CD14-positive monocyte (primary cell): ENCODE data around the gene SERPINB1. TPM values are rescaled to one million over a fixed set of nuclear protein-coding genes. Genes with fewer than 3 reads are reported as not detected.

Experiments
- DNase-seq, 3 donors: peaks; one replicate each; pipeline ENCODE4 v3.0.0-alpha.2; 2011 to 2022
- H2AFZ ChIP-seq: 2 replicates; pipeline ENCODE4 v1.6.0; 2012; ENCODE audit warnings: mild to moderate bottlenecking, low read depth, low read length, inconsistent platforms; ENCODE audit not compliant: insufficient read depth, poor library complexity, severe bottlenecking
- H3K27ac ChIP-seq, 2 donors: 1 replicate in 1 of 2; 2 replicates in 1 of 2; pipeline ENCODE4 v1.5.1; 2012 to 2013; ENCODE audit warnings: low read length in 2 of 2, control low read depth in 1 of 2, inconsistent platforms in 1 of 2, low read depth in 1 of 2, mild to moderate bottlenecking in 1 of 2
- H3K27me3 ChIP-seq, 2 donors: one replicate each; pipeline versions ENCODE4 v1.6.0 to v1.6.1; 2011 to 2013; ENCODE audit warnings: low read length in 2 of 2; ENCODE audit not compliant: control insufficient read depth in 2 of 2, insufficient read depth in 2 of 2
- H3K36me3 ChIP-seq, 2 donors: replicated peaks in 1 of 2; 1 replicate in 1 of 2; 2 replicates in 1 of 2; pipeline versions ENCODE4 v1.5.1 to v1.6.1; 2012 to 2013; ENCODE audit warnings: low read length in 2 of 2, control low read depth in 1 of 2, inconsistent platforms in 1 of 2, mild to moderate bottlenecking in 1 of 2; ENCODE audit not compliant: insufficient read depth in 2 of 2, control insufficient read depth in 1 of 2
- H3K4me1 ChIP-seq, 2 donors: 1 replicate in 1 of 2; 2 replicates in 1 of 2; pipeline versions ENCODE4 v1.5.1 to v1.6.1; 2012 to 2013; ENCODE audit warnings: low read length in 2 of 2, control low read depth in 1 of 2, inconsistent platforms in 1 of 2, mild to moderate bottlenecking in 1 of 2, moderate library complexity in 1 of 2; ENCODE audit not compliant: insufficient read depth in 2 of 2, control insufficient read depth in 1 of 2
- H3K4me2 ChIP-seq: replicated peaks from 2 replicates; pipeline ENCODE3; 2012; ENCODE audit warnings: low read length, moderate library complexity, mild to moderate bottlenecking; ENCODE audit not compliant: poor library complexity, severe bottlenecking; ENCODE audit errors: extremely low read depth
- H3K4me3 ChIP-seq, 3 experiments: fragments of 200-600 bp in 1 of 3; sonication (generic) in 1 of 3; replicated peaks in 1 of 3; 1 replicate in 2 of 3; 2 replicates in 1 of 3; pipeline ENCODE4 v1.5.1; 2011 to 2013; ENCODE audit warnings: low read length in 3 of 3, mild to moderate bottlenecking in 3 of 3, control low read depth in 2 of 3, low read depth in 2 of 3, inconsistent platforms in 1 of 3, moderate library complexity in 1 of 3
- H3K79me2 ChIP-seq: 2 replicates; pipeline ENCODE4 v1.6.0; 2012; ENCODE audit warnings: mild to moderate bottlenecking, control low read depth, inconsistent platforms, low read length, moderate library complexity; ENCODE audit not compliant: insufficient read depth
- H3K9ac ChIP-seq: 2 replicates; pipeline ENCODE4 v1.6.0; 2017; ENCODE audit warnings: low read length, mild to moderate bottlenecking; ENCODE audit not compliant: insufficient read depth, poor library complexity, severe bottlenecking
- H3K9me3 ChIP-seq, 2 donors: replicated peaks in 1 of 2; 1 replicate in 1 of 2; 2 replicates in 1 of 2; pipeline versions ENCODE4 v1.5.1 to v1.6.1; 2012 to 2013; ENCODE audit warnings: low read length in 2 of 2, control low read depth in 1 of 2; ENCODE audit not compliant: control insufficient read depth in 1 of 2, insufficient read depth in 1 of 2
- H4K20me1 ChIP-seq: 2 replicates; pipeline ENCODE4 v1.6.0; 2012; ENCODE audit warnings: mild to moderate bottlenecking, low read length, control low read depth, moderate library complexity; ENCODE audit not compliant: insufficient read depth
- H3K27ac Mint-ChIP-seq, 7 donors: one replicate each; pipeline ENCODE4 v1.8.0; 2020; ENCODE audit warnings: mild to moderate bottlenecking in 7 of 7, mixed read lengths in 7 of 7, moderate library complexity in 6 of 7, inconsistent platforms in 2 of 7
- H3K27me3 Mint-ChIP-seq, 3 donors: one replicate each; pipeline ENCODE4 v1.8.0; 2021 to 2022; ENCODE audit warnings: low read depth in 3 of 3, mild to moderate bottlenecking in 3 of 3, mixed read lengths in 3 of 3, moderate library complexity in 3 of 3, inconsistent platforms in 1 of 3
- H3K36me3 Mint-ChIP-seq, 2 donors: one replicate each; pipeline ENCODE4 v1.8.0; 2020; ENCODE audit warnings: mixed read lengths in 2 of 2, inconsistent platforms in 1 of 2, mild to moderate bottlenecking in 1 of 2
- H3K4me1 Mint-ChIP-seq: one replicate; pipeline ENCODE4 v1.8.0; 2020; ENCODE audit warnings: mild to moderate bottlenecking, mixed read lengths
- H3K4me3 Mint-ChIP-seq, 2 donors: one replicate each; pipeline ENCODE4 v1.8.0; 2020; ENCODE audit warnings: mild to moderate bottlenecking in 2 of 2, mixed read lengths in 2 of 2, moderate library complexity in 1 of 2
- H3K9me3 Mint-ChIP-seq, 7 donors: one replicate each; pipeline ENCODE4 v1.8.0; 2020 to 2022; ENCODE audit warnings: mixed read lengths in 7 of 7, mild to moderate bottlenecking in 6 of 7, moderate library complexity in 6 of 7, inconsistent platforms in 2 of 7
- CTCF ChIP-seq: fragments of 200-600 bp; IDR thresholded peaks from one replicate; pipeline ENCODE4 v1.8.0; 2022; ENCODE audit warnings: antibody characterized with exemption, mild to moderate bottlenecking
- WGBS: methylation state at CpG from one replicate; pipeline ENCODE4 v1.1.5; 2013; ENCODE audit warnings: missing lambda C conversion rate; ENCODE audit not compliant: insufficient coverage; 5-methylcytosine and 5-hydroxymethylcytosine counted together
- intact Hi-C, 2 donors: fragments of 100-400 bp; cut with micrococcal nuclease; formaldehyde crosslinking; loops; one replicate each; pipeline versions ENCODE4 v1.15.0 to v1.15.1; 2023
- polyA plus RNA-seq, 3 donors: library from polyadenylated mRNA; depleted of rRNA in 1 of 3; unstranded in 2 of 3; stranded (reverse) in 1 of 3; fragments of 300-500 nt in 2 of 3; fragments of >200 nt in 1 of 3; fragmentation: Illumina TruSeq in 2 of 3; gene quantifications; 1 replicate in 2 of 3; 2 replicates in 1 of 3; pipeline ENCODE4 v1.2.3, GENCODE V29; 2012 to 2021

SERPINB1 gene
- polyA plus RNA-seq, 3 donors = 126 to 307 (median 306) TPM

- H3K4me1 ChIP-seq = peaks cover 10 to 40% of the 10 kb centered on the region in 2 donors
- H3K9ac ChIP-seq = no peak overlapping the region
- H4K20me1 ChIP-seq = peaks cover 4% of the 10 kb centered on the region
- peak; percentile 45 to 83 (median 75) for DNase-seq
- no peaks in the 10 kb centered on the region for H3K9me3 ChIP-seq
- peak overlapping the region in 1 of 2 donors; percentile 55 for H3K27ac ChIP-seq
- peaks cover 41 to 50% of the 10 kb centered on the region in 2 donors for H3K36me3 Mint-ChIP-seq
- peaks cover 41% of the 10 kb centered on the region for H3K4me1 Mint-ChIP-seq
- peak overlapping the region; percentile 75 to 88 (median 82) for H3K27ac Mint-ChIP-seq
- no peak overlapping the region for H3K4me3 ChIP-seq
- no peaks in the 10 kb centered on the region for H3K27me3 Mint-ChIP-seq
- H2AFZ ChIP-seq = no peak overlapping the region
- no peak for TF ChIP-seq CTCF
- intact Hi-C loops = loop anchor here (5.0 kb wide), 2 partner anchors 34 to 46 kb away; no protein-coding TSS in a partner anchor
- H3K4me3 Mint-ChIP-seq = no peak overlapping the region
- no peaks in the 10 kb centered on the region for H3K27me3 ChIP-seq
- no peaks in the 10 kb centered on the region for H3K9me3 Mint-ChIP-seq
- H3K36me3 ChIP-seq = peaks cover 29 to 31% of the 10 kb centered on the region in 2 donors
- H3K79me2 ChIP-seq = no peaks in the 10 kb centered on the region
- no peak overlapping the region for H3K4me2 ChIP-seq
- WGBS = 40% methylated on average over 1 of the region's 6 CpGs
Observed at GRCh38 chr6:2885967-2886735, 44.5 kb upstream of the SERPINB1 start.

- H3K9ac ChIP-seq = no peak overlapping the region
- H3K4me3 Mint-ChIP-seq = no peak overlapping the region
- peaks cover 10 to 51% of the 10 kb centered on the region in 2 donors for H3K4me1 ChIP-seq
Observed at GRCh38 chr6:2884804-2885203, 43.1 kb upstream of the SERPINB1 start.

More at GRCh38 chr6:2884804-2885203, 43.1 kb upstream of the SERPINB1 start:
- no peak overlapping the region for H3K4me3 ChIP-seq
- no peaks in the 10 kb centered on the region for H4K20me1 ChIP-seq
- Mint-ChIP-seq H3K9me3 (no peaks in the 10 kb centered on the region), H3K27me3 (peaks cover 0 to 1% (median 0%) of the 10 kb centered on the region in 3 donors), H3K36me3 (peaks cover 28 to 37% of the 10 kb centered on the region in 2 donors), H3K27ac (peak overlapping the region in 6 of 7 donors; percentile 2 to 61 (median 36)), H3K4me1 (peaks cover 54% of the 10 kb centered on the region)
- no peak overlapping the region for H2AFZ ChIP-seq
- H3K36me3 ChIP-seq = peaks cover 15 to 18% of the 10 kb centered on the region in 2 donors
- WGBS = no CpG with 5 or more reads among the region's 3 CpGs
- peak in 1 of 3 donors; percentile 21 for DNase-seq
- intact Hi-C loops = loop anchor here (5.0 kb wide), 2 partner anchors 33 to 47 kb away; no protein-coding TSS in a partner anchor
- H3K79me2 ChIP-seq = no peaks in the 10 kb centered on the region
- peak overlapping the region; percentile 30 to 34 for H3K27ac ChIP-seq
- TF ChIP-seq CTCF = no peak
- no peaks in the 10 kb centered on the region for H3K27me3 ChIP-seq
- H3K4me2 ChIP-seq = peak overlapping the region; percentile 5
- no peaks in the 10 kb centered on the region for H3K9me3 ChIP-seq
